ENCODE data around the gene MACROD1.

GRCh38 chr11:64034411-64034811 lies 131.5 kb downstream of the MACROD1 start:
- TF ChIP-seq CTCF (IDR thresholded peaks at IDR 0.05; ENCODE audit: insufficient read depth, low read length, poor library complexity, severe bottlenecking): no peak
- TF ChIP-seq EZH2phosphoT487 (conservative IDR thresholded peaks at IDR 0.05; ENCODE audit: low read length): no peak
